PFSK-1 (cell line): ENCODE results near the gene SLC6A9.

ENCODE experiments used
- FOXP2 ChIP-seq: optimal IDR thresholded peaks from 2 replicates; pipeline ENCODE3; 2011; ENCODE audit warnings: borderline replicate concordance, control low read depth, inconsistent platforms; ENCODE audit not compliant: insufficient read depth; ENCODE audit errors: extremely low read length, extremely low read depth
- POLR2AphosphoS5 ChIP-seq: IDR thresholded peaks from 2 replicates; pipeline ENCODE4 v1.6.1; 2012; ENCODE audit warnings: low read depth, mild to moderate bottlenecking, control low read depth, low read length, moderate library complexity
- SIN3A ChIP-seq: IDR thresholded peaks from 2 replicates; pipeline ENCODE4 v1.6.1; 2012; ENCODE audit warnings: mild to moderate bottlenecking, low read length, moderate library complexity, borderline replicate concordance; ENCODE audit not compliant: insufficient read depth
- TAF1 ChIP-seq: IDR thresholded peaks from 2 replicates; pipeline ENCODE4 v1.6.1; 2012; ENCODE audit warnings: low read length, control low read depth, borderline replicate concordance; ENCODE audit not compliant: insufficient read depth
- TF ChIP-seq, protein P1 (sequence below), 2 experiments: IDR thresholded peaks; 2 replicates each; pipeline versions ENCODE4 v1.6.1 to v1.8.0; 2011 to 2012; ENCODE audit warnings: low read depth in 2 of 2, low read length in 2 of 2, control low read depth in 1 of 2, inconsistent platforms in 1 of 2, mild to moderate bottlenecking in 1 of 2, moderate library complexity in 1 of 2; ENCODE audit not compliant: insufficient read depth in 1 of 2

The SLC6A9 gene

DNA sequence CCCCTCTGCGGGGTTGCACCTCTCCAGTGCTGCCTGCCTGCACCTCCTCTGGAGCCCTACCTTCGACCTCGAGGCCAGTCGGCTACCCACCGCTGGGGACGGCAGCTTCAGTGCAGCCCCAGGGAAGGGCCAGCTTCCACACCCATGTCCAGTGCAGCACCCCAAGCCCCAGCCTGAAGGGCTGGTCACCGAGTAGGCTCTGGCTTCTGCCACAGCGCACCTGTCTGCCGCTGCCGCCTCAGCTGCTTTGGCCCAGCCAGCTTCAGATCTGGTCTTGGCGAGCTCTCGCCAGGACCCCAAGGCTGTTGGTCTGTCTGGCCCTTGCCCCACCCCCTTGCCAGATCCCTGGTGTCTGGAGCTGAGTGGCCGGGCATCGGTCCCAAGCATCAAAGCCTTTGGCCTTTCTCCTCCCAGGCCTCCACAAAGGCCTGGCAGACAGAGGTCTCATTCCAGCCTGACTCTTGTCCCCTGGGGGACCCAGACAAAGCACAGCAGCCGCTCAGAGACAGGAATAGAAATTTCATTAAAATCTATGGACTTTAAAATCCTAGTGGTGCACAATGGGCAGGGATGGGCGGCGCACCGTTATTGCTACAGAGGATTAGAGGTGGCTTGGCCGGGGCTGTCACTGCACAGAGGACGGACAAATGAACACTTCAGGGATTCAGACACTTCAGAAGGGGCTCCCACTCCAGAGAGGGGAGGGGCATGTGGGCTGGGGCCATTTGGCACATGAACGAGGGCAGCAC, 35.1 kb downstream of the SLC6A9 start:
- TF ChIP-seq TAF1, result no peak
- TF ChIP-seq SIN3A, result no peak
- TF ChIP-seq FOXP2, result no peak
- no peak for TF ChIP-seq POLR2AphosphoS5
- TF ChIP-seq, protein P1, sequence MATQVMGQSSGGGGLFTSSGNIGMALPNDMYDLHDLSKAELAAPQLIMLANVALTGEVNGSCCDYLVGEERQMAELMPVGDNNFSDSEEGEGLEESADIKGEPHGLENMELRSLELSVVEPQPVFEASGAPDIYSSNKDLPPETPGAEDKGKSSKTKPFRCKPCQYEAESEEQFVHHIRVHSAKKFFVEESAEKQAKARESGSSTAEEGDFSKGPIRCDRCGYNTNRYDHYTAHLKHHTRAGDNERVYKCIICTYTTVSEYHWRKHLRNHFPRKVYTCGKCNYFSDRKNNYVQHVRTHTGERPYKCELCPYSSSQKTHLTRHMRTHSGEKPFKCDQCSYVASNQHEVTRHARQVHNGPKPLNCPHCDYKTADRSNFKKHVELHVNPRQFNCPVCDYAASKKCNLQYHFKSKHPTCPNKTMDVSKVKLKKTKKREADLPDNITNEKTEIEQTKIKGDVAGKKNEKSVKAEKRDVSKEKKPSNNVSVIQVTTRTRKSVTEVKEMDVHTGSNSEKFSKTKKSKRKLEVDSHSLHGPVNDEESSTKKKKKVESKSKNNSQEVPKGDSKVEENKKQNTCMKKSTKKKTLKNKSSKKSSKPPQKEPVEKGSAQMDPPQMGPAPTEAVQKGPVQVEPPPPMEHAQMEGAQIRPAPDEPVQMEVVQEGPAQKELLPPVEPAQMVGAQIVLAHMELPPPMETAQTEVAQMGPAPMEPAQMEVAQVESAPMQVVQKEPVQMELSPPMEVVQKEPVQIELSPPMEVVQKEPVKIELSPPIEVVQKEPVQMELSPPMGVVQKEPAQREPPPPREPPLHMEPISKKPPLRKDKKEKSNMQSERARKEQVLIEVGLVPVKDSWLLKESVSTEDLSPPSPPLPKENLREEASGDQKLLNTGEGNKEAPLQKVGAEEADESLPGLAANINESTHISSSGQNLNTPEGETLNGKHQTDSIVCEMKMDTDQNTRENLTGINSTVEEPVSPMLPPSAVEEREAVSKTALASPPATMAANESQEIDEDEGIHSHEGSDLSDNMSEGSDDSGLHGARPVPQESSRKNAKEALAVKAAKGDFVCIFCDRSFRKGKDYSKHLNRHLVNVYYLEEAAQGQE (IDR thresholded peaks at IDR 0.05; ENCODE audit: insufficient read depth in 1 of 2, low read depth in 2 of 2, low read length in 2 of 2), result no peak

DNA sequence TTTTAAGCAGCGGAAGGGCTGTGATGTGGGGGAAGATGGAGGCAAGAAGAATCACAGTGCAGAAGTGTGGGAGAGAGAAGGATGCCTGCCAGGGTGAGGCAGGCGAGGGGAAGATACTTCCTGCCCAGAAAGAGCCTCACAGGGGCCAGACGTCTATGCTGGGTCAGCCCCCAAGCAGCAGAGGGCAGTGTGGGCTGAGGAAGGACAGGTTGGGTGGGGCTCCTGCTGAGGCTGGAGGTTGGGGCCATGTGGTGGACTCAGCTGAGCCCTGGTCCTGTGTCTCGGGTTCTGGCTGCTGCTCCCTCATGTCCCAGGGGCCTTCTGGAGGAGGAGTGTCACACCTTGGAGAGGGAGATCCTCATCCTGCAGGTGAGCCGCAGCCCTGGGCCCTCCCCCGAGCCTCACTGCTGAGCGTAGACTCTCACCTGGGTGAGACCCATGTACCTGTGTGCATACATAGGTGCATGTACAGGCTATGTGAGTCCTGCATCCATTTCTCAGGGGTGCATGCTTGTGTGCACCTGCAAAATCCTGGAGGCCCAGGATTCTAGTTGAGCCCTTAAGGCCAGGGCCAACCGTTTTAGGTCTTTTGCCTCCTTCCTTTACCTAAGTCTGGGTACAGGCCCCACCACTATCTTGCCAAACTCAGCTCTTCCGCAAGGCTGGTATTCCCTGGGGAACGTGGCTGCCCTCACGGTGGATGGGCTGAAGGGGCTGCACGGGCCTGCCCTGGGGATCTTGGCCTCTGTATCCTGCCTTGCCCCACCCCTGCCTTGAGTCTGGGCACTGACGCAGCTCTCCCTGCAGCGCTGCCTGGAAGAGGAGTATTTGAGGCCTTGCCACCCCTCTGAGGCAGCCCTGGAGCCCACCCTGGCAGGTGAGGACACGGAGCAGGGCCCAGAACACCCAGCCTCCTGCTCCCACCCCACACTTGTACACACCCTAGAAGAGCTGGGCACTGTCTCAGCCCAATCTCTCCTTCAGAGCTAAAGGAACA, 36.2 kb downstream of the SLC6A9 start:
- TF ChIP-seq FOXP2, result no peak
- no peak for TF ChIP-seq TAF1
- TF ChIP-seq, protein P1 (IDR thresholded peaks at IDR 0.05; ENCODE audit: insufficient read depth in 1 of 2, low read depth in 2 of 2, low read length in 2 of 2), result no peak
- TF ChIP-seq SIN3A, result no peak
- TF ChIP-seq POLR2AphosphoS5, result no peak

DNA sequence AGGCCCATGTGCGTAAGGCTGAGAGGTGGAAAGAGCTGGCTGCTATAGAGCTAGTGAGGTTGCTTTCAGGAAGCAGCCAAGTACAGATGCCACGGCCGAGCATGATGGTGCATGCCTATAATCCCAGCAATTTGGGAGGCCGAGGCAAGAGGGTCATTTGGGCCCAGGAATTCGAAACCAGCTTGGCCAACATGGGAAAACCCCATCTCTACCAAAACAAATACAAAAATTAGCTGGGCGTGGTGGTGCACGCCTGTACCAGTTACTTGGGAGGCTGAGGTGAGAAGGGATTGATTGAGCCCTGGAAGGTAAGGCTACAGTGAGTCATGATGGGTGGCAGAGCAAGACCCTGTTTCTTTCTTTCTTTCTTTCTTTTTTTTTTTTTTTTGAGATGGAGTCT, 37.2 kb downstream of the SLC6A9 start:
- no peak for TF ChIP-seq TAF1
- TF ChIP-seq SIN3A, result no peak

DNA sequence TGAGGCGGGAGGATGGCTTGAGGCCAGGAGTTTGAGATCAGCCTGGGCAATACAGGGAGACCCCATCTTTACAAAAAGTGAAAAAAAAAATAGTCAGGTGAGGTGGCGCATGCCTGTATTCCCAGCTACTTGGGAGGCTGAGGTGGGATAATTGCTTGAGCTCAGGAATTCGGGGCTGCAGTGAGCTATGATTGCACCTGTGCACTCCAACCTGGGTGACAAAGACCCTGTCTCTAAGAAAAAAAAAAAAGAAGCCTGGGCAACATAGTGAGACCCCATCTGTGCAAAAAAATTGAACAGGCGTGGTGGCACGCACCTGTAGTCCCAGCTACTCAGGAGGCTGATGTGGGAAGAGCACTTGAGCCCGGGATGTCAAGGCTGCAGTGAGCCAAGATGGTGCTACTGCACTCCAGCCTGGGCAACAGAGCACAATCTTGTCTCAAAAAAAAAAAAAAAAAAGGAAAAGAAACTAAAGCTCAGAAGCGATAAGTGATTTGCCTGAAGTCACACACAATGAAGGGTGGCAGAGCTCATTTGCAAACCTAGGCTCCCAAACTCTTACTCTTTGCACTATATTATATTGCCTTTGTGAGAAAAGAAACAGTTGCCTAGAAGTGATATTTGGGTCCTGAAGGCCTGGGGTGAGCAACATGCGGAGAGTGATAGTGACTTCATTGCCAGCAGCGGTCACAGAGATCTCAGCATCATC, 37.9 kb downstream of the SLC6A9 start:
- TF ChIP-seq SIN3A, result no peak
- TF ChIP-seq FOXP2, result no peak
- TF ChIP-seq, protein P1 (IDR thresholded peaks at IDR 0.05; ENCODE audit: insufficient read depth in 1 of 2, low read depth in 2 of 2, low read length in 2 of 2), result no peak

DNA sequence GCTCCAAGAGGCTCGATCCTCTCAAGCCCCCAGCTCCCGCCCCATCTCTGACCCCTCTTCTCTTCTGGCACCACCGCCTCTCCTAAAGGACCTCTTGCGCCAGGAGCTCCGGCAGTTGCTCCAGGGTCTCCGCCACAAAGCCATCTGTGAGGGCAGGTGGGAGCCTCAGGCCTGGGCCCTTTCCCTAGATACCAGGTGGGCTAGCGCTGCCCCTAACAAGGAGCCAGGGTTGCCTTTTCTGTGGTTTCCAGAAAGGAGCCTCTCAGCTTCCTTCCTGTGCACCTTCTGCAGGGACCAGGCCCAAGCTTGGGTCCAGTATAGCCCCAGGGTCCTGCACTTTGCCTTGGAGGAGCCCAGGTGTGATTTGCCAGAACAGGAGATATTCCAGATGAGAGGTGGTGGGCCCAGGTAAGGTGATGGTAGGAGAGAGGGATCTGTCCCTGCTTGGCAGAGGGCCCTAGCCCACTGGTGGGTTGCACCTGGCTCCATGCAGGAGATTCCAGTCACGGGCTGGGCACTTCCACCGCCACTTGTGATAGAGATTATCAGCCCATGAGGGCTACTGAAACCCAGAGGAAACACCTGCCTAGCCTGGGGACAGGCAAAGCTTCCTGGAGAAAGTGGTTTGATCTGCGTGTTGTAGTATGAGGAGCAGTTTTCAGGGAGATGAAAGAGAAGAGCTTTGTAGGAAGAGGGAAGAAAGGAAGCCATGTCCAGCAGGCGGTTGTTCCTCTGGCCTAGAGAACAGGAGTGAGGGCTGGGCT, 38.8 kb downstream of the SLC6A9 start:
- TF ChIP-seq TAF1, result no peak
